Activated CD8-positive, alpha-beta memory T cell treated with anti-CD3 and anti-CD28 coated beads for 1 hour (primary cell): ENCODE data around the gene ZNF26.

ENCODE experiments used
- DNase-seq, 2 donors: peaks; one replicate each; pipeline ENCODE4 v3.0.0-alpha.2; 2020; ENCODE audit warnings: low read depth in 1 of 2; ENCODE audit errors: extremely low read depth in 1 of 2

ZNF26 gene

DNA sequence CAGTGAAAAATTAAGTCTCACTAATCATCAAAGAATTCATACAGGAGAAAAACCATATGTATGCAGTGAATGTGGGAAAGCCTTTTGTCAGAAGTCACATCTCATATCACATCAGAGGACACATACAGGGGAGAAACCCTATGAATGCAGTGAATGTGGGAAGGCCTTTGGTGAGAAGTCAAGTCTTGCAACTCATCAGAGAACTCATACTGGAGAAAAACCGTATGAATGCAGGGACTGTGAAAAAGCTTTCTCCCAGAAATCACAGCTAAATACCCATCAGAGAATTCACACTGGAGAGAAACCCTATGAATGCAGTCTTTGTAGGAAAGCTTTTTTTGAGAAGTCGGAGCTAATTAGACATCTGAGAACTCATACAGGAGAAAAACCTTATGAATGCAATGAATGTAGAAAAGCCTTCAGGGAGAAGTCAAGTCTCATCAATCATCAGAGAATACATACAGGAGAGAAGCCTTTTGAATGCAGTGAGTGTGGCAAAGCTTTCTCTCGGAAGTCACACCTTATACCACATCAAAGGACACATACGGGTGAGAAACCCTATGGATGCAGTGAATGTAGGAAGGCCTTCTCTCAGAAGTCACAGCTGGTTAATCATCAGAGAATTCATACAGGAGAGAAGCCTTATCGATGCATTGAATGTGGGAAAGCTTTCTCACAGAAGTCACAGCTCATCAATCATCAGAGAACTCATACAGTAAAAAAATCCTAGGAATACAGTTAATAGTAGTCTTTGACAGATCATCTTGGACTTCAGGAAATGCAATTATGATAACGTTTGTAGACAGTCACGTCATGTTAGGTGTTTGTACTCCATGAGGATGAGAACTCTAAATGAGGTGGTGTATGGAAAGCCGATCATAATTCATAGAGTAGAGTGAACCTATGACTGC, 72.3 kb downstream of the ZNF26 start:
- DNase-seq, result no peak

- no peak for DNase-seq
These were observed 75.8 kb downstream of the ZNF26 start for GRCh38 chr12:133061954-133062353.

DNA sequence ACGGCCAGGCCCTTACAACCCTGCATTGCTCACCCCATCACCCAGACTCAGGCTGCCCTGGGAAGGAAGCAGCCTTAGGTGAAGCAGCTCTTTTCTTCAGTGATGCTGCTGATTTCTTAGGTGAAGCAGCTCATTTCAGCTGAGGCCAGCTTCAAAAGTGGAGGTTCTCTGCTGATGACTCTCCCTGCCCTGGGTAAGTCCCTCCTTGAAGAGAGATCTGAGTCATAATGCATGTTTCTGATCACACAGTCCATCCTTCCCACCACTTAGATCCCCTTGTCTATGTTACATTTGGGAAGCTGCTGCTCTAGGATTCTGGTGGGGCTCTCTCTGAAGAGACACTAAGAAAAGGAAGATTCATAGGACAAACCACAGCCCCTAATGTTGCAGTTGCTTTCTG, 77.4 kb downstream of the ZNF26 start:
- no peak for DNase-seq

DNA sequence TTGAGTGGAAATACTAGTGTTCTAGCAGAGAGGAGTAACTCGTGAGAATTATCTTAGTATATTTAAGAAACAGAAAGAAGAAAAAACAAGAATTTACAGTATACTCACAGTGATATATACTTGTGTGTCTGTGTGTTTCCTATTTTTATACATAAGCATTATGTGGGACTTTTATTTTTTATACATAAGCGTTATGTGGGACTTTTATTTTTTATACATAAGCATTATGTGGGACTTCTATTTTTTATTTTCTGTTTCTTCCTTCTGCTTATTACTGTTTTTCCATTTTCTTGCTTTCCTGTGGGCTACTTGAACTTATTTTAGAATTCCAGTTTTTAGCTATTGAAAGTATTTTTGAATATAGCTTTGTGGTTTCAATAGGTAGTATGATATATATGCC, 87.7 kb downstream of the ZNF26 start:
- DNase-seq, result no peak
